HG02763 (cell line): ENCODE measurements around the gene EXOC1.

ENCODE experiments used
- ATAC-seq: cut with Tn5 transposase; IDR thresholded peaks from one replicate; pipeline ENCODE4 v1.9.1; 2021; ENCODE audit warnings: mild to moderate bottlenecking, moderate library complexity; ENCODE audit not compliant: unreplicated experiment

Gene EXOC1

DNA sequence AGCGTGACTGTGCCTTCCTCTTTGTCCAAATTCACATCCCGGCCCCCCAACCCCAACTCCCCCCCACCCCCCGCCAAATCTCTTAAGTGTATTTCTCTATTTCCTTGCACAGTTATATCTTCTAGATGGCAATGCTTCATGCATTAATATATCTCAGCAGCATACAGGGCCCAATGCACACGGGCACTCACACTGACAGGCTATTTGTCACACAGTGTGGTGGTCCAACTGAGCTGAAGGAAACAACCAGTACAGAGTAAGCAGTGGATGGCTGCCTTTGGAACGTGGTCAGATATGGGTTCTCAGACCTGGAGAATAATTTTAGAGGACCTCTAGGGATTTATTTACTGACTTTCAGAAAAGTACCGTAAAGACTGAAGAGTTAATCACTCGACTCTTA is 681 bp downstream of the EXOC1 start:
- ATAC-seq, result no peak

DNA sequence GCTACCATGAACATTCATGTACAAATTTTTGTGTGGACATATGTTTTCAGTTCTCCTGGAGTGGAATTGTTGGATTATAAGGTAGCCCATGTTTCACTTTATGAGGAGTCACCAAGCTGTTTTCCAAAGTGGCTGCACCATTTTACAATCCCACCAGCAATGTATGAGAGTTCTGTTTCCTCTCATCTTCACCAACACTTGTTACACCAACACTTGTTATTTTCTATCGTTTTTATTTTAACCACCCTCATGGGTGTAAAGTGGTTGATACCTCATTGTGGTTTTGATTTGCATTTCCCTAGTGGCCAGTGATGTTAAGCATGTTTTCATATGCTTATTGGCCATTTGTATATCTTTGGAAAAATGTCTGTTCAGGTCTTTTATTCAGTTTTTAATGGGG is 4.1 kb downstream of the EXOC1 start:
- ATAC-seq, result no peak

DNA sequence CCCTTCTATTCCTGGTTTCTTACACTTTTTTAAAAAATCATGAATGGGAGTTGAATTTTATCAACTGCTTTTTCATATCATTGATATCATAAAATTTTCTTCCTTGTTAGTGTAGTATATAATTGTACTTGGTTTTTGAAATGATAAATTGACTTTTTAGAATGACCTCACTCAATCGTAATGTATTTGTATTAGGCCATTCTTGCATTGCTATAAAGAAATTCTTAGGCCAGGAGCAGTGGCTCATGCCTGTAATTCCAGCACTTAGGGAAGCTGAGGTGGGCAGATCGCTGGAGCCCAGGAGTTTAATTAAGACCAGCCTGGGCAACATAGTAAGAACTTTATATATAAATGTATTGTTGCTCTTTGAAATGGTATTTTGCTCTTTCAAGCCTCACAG is 6.3 kb downstream of the EXOC1 start:
- no peak for ATAC-seq

DNA sequence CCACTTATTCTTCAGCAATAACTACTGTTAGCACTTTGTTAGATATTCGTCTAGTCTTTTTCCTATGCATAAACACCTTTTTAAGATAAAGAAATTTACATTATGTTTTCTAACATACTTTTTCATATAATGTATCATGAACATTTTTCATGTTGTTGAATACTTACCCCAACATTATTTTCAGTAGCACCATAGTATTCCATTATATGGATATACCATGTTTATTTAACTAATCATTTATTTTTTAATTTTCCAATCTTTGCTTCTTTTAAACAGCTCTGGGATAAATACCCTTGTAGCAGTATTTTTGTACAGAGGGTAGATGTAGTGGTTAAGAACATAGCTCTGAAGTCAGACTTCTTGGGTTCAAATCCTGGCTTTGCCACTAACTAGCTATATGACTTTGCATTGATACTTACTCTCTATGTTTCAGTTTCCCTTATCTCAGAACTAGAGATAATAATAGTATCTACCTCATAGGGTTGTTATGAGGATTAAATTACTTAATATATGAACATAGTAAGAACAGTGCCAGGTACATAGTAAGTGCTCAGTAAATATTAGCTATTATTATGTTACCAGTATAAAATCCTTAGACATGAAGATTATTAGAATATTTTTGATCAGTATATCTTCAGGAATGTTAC is 11.3 kb downstream of the EXOC1 start:
- no peak for ATAC-seq

DNA sequence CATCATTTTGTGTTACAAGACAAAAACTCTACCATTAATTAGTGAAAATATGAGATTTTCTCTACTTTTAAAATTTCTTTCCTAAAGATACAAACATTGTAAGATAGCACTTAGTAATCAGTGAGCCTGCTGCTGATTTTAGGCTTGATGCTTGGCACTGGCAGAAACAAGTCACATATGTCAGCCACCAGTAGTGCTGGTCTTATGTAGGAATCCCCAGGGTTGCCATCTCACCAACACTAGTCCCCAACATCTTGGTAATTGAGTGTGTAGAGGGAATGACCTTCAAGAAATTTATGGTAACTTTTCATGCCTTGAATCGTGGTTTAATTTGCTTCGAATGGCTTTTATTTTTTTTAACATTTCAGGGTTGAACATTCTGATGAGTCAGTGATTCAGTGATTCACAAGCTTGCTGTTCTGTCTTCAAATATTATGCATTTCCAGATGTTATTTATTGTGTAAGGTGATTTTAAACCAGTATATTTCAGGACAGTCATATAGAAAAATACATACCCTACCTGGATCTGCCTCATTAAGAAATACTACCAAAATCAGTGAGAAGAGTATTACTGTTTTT is 11.9 kb downstream of the EXOC1 start:
- ATAC-seq, result no peak

DNA sequence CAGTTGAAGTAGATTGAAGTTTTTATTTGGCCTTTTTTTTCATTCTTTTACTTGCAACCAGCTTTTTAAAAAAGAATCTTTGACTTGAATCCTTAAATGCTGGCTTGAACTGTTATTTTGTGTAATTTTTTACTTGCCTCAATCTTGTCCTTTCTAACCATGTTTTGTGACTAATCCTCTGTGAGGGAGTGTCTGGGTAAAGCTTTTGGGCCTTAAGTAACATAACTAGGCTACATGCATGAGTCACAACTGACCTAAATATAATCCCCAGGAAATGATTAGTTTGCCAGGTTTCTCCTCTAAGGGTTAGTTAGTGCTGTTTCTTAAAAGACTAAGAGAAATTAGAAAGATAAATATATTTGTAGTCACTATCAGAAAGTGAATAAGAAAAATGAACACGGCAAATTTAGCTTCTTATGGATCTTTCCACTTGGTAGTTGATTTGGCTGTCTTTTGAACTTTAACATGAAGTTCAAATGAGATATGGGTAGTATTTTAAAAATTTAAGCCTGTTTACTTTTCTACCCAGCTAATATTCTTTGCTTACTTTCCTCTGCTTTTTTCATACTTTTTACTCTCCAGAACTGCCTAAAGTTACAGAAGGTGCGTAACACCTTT is 13.0 kb downstream of the EXOC1 start:
- peak; percentile 76 for ATAC-seq

DNA sequence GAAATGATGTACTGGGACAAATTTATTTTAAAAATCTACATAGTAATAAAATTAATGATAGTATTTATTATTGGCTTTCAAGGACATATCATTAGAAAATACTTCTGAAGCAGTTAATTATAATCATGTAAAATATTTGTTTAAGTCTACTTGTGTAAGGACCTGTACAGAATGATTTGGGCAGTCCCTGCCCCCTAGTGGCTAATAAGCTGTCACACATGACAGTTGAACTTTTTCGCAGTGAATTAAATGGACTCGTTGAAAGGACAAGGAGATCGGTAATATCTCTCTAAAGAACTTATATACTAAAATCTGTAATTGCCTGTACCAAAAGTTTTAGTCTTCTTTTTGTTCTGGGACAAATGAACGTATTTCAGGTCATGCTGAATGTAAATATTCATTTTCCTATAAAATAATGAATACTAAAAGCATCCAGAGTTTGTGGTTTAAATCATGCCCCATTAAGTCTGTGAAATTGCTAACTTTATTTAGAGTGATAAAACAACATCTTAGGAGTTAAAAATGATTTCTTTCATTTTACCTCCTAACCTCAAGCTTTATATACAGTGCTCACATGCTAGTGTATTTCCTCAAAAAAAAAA is 13.6 kb downstream of the EXOC1 start:
- peak; percentile 75 for ATAC-seq

DNA sequence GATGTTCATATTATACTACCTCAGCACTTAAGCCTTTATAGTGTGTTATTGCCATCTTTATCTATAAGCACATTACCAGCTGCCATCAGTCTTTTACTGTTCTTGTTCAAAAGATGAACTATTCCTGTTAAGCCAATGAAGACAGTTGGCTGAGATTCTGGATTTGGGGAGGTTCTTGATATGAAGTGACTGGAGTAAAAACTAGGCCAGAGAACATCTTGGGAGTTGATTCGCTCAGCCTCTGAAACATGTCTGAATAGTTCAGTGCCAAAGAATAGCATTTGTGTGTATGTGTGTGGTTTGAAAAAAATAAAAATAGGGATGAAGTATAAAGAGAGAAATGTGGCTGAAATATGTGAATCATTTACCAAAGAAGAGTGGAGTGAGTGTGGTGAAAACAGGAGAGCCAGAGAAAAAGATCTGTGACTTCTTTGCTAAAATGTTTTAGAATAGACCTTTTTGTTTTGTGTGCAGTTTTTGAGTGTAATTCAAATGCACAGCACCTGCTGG is 15.2 kb downstream of the EXOC1 start:
- no peak for ATAC-seq

DNA sequence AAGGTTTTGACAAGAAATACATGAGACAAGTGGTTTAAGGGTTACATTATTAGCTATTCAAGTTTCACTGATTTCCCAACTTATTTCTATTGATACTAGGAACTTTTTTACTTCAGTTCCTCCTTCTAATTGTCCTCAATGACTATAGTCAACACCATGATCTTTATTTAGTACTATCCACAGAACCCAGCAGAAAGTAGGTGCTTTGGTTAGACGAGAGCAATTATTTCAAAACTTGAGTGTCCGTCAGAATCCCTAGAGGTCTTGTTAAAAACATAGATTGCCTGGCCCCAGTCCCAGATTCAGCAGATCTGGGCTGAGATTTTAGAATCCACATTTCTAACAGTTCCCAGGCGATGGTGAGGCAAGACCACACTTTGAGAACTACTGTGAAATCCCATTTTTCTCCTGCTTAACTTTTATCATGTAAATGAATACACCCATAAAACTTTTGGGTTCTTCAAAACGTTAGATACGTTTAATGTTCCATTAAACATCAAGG is 17.9 kb downstream of the EXOC1 start:
- ATAC-seq, result no peak

DNA sequence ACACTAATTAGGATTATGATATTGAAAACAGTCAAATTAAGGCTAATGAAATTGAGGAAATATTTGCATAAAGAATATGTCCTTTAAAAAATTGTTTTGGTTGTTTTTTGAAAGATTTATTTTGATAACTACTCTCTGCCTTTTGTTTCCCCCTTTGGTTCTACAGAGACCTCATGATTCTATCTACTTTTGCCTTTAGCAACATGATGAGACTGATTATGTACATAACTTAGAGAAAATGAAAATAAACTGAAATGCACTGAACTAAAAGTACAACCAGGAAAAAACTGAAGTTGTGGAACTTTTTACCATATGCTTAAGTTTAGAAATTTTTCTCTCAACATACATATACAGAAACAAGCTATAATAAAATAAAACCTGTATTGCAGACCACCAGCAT is 21.4 kb downstream of the EXOC1 start:
- no peak for ATAC-seq

DNA sequence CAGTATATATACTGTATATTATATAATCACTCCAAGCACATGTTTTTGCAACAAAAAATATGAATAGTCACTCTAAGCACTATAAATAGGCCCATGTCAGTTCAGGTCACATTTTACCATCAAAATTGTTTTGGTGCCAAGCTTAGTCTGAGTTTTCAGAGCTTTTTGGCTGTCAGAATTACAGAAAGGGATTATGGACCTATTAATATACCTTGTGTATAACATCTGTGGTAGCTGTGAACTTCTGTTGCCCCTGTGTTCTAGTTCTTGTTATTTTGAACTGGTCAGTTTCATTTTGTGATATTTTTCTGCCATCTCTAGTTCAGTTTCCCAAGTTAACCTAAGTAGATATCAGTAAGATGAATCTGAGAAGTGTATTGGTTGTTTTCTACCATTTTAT is 22.9 kb downstream of the EXOC1 start:
- no peak for ATAC-seq

DNA sequence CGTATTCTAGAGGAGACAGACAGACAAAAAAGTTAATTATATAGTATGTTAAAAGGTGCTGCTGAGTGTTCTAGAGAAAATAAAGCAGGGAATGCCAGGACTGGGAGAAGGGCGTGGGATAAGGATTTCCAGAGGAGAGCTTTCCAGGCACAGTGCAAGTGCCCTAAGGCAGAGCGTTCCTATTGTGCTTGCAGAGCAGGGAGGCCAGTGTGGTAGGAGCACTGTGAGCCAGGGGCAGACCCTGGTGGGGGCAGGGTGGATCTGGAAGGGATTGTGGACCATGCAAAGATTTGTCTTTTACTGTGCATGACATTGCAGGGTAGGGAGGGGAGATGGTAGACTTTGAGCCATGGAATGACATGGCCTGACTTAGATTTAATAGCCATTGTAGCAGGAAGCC is 25.8 kb downstream of the EXOC1 start:
- no peak for ATAC-seq

DNA sequence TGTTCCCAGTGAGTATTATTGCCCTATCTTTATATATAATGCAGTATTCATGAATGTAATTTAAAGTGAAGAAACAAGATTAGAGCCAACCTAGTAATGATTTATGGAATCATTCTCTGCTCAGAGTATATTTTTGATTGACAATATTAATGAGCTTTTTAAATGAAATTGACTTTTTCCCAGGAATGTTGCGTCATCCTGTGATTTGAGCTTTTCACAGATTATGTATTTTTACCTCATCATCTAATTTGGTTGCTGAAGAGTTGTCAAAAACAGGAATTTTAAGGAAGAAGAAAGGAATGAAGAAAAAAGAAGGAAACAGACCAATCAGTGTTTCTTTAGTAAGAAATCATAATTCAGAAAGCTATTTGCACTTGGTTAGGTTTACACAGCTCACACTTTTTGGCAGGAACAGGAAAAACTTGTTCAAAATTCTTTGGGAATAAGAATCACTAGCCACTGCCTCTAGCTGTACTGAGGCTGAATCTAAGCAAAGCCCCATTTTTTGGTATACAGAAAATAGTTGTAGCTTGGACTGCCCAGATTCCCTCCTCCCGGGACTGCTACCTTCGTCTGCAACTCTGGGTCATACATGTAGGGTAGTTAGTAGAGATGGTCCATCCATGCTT is 27.3 kb downstream of the EXOC1 start:
- no peak for ATAC-seq

DNA sequence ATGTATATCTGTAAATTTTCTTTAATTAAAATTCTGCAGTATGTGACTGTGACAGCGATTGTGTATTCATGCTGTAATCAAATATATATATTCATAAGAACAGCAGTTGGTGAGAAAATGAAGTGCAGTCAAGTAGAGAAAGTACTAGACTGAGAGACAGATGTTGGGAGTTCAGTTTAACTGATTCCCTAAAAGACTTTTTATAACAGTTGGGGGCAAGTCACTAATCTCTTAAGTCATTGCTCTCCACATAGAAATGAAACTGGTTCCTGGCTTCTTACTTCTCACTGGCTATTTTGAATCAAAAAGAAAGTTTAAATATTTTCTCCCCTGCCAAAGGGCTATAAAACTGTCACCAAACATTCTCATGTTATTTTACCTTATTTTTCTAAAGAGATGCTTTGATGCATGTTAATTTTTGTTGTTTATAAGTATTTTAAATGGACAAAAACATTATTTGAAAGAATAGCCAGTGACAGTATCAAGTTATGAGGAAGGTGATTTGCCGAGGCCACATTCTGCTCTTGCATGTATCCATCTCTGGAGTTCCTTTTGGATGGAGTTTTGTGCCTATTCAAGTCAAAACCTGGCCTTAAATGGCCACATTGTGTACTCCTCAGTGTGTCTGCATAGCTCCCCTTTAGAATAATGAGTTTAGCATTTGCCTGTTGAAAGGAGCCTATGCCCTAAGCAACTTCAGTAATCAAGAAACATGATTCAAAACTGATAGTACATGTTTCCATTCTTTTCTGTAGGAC is 30.8 kb downstream of the EXOC1 start:
- no peak for ATAC-seq

DNA sequence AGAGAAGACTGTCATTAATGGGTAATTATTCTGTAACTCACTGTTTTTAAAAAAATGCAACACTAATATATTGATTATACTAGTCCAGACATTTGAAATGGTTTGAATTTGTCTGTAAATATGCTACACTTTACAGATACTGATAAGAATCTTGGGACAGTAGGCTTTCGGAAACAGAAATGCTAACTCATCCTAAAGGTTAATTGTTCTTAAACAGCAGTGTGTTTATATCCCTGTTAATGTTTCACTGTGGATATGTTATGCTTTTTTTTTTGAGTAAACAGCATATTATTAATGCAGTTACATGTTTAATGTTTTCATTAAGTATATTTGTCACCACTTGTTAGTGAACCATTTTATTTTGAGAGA is 31.4 kb downstream of the EXOC1 start:
- no peak for ATAC-seq

DNA sequence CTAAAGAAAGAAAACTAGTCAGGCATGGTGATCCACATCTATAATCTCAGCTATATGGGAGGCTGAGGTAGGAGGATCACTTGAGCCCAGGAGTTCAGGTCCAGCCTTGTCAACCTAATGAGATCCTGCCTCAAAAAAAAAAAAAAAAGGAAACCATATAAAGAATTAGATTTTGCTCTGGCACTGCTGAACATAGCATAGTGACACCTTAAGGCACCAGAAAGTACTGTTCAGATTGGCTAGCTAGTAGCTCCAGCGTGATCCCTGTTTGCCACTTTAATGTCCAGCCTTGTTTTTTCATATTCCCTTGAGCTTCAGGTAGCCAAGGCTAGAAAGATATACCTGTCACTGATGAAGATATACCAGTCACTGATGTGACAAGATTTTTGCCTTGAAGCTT is 34.1 kb downstream of the EXOC1 start:
- no peak for ATAC-seq

DNA sequence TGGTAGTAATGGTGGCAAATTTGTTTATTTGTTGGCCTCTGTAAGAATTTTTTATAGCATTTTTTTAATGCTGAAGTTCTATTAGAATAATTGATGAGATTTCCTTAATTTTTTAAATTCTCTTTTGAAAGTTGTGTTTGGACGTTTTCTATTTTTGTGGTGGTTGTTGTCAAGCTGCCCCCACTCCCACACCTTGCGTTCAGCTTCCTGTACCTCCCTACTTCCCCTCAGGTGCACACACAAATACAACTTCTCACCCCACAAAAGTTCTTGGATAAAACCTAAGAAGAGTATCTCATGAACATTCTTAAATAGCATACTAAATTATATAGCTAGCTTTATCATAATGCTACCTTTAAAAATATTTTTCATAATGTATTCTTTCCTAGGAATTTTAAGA is 38.7 kb downstream of the EXOC1 start:
- ATAC-seq, result no peak

DNA sequence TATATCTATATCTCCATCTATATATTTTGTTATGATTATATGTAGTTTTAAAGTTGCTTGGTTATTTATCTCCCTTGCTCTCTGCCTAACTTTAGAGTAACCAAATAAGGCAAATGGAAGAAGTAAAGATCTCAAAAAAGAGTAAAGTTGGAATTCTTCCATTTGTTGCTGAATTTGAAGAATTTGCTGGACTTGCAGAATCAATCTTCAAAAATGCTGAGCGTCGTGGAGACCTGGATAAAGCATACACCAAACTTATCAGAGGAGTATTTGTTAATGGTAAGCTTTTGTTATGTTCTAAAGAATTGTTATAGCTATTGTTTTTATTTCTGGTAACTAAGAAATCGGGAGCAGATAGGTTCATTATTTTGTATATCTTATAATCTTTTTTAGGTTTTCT is 43.2 kb downstream of the EXOC1 start:
- ATAC-seq, result no peak

DNA sequence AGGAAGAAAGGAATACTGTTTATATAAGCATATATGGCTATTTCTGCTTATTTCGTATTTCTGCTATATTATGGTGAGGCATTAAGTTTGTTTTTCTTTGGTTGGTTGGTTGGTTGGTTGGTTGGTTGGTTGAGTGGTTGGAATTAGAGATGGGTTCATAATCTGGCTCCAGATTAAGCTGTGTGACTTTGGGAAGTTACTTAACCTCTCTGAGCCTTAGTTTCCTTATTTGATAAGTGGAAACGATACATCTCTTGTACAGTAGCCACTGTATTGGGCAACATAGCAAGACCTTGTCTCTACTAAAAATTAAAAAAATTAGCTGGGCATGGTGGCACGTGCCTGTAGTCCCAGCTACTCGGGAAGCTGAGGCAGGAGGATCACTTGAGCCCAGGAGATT is 49.2 kb downstream of the EXOC1 start:
- no peak for ATAC-seq

DNA sequence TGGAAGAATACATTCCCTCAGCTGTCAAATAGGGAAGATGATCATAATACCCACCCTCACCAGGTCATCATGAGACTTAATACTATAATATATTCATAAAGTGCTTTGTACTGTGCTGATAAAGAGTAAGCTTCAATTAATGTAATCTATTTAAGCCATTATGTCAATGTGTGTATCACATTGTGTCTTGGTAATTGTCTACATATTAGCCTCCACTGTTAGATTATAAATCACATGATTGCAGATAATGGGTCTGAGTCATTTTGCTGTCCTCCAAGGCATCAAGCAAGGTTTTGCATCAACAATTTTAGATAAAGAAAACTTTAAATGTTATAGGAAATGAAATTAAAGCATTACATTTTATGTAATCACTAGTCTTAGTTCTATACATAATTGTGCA is 50.1 kb downstream of the EXOC1 start:
- no peak for ATAC-seq

DNA sequence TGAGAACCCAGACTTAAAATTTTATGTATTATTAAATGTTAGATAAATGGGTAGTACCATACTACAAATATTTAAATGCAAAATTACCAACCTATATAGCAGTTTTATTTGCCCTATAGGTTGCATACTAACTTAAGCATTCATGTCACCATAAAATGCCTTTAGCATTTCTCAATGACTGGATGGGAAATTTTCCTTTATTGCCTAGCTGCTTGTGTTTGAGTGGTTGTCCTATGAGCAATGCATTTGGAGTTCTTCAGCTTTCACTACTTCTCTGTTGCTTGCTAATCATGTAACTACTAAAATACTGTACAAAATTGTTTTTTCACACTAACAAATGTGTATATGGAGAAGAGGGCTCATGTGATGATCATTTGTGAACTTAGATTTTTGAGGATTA is 51.1 kb downstream of the EXOC1 start:
- no peak for ATAC-seq
